ENCODE data around the gene TCEANC.

Gene TCEANC

GRCh38 chrX:13702111-13702789 lies 49.3 kb downstream of the TCEANC start:
- TF ChIP-seq CTCF (conservative IDR thresholded peaks at IDR 0.05; ENCODE audit: control insufficient read depth, insufficient read depth, low read depth, low read length): no peak
- no peak overlapping the region for H3K4me3 ChIP-seq (ENCODE audit: control insufficient read depth, low read depth, low read length)
- DNase-seq (ENCODE audit: low read depth): no peak

- no peak for DNase-seq (ENCODE audit: low read depth)
- TF ChIP-seq CTCF (conservative IDR thresholded peaks at IDR 0.05; ENCODE audit: control insufficient read depth, insufficient read depth, low read depth, low read length): no peak
Measured at GRCh38 chrX:13703135-13703534, 50.2 kb downstream of the TCEANC start.

GRCh38 chrX:13703589-13703988 lies 50.6 kb downstream of the TCEANC start:
- H3K4me3 ChIP-seq (ENCODE audit: control insufficient read depth, low read depth, low read length): no peak overlapping the region
- no peak for TF ChIP-seq CTCF (conservative IDR thresholded peaks at IDR 0.05; ENCODE audit: control insufficient read depth, insufficient read depth, low read depth, low read length)
- DNase-seq (ENCODE audit: low read depth): no peak

More at GRCh38 chrX:13703135-13703534, 50.2 kb downstream of the TCEANC start:
- no peak overlapping the region for H3K4me3 ChIP-seq (ENCODE audit: control insufficient read depth, low read depth, low read length)

- no peak for TF ChIP-seq CTCF (conservative IDR thresholded peaks at IDR 0.05; ENCODE audit: control insufficient read depth, insufficient read depth, low read depth, low read length)
- DNase-seq (ENCODE audit: low read depth): no peak
Measured at GRCh38 chrX:13711141-13711540, 58.2 kb downstream of the TCEANC start.

More at GRCh38 chrX:13711141-13711540, 58.2 kb downstream of the TCEANC start:
- no peak overlapping the region for H3K4me3 ChIP-seq (ENCODE audit: control insufficient read depth, low read depth, low read length)

Data from fibroblast of mammary gland (primary cell).